Adrenal gland (tissue), 12 donors: ENCODE data around the gene MKRN1. TPM values are rescaled to one million over a fixed set of nuclear protein-coding genes. Genes with fewer than 3 reads are reported as not detected.

Experiments
- DNase-seq, 7 donors: peaks; one replicate each; pipeline ENCODE4 v3.0.0-alpha.2; 2019 to 2020
- H3K27ac ChIP-seq, 5 donors: fragments of 200-600 bp; sonication (generic) in 4 of 5; 1 replicate in 3 of 5; 2 replicates in 2 of 5; pipeline versions ENCODE4 v1.5.1 to v1.8.0; 2016 to 2020; ENCODE audit warnings: mild to moderate bottlenecking in 1 of 5
- H3K27me3 ChIP-seq: fragments of 200-600 bp; 2 replicates; pipeline ENCODE4 v1.8.0; 2021
- H3K36me3 ChIP-seq, 2 donors: fragments of 200-600 bp; replicated peaks in 1 of 2; 1 replicate in 1 of 2; 2 replicates in 1 of 2; pipeline versions ENCODE4 v1.5.1 to v1.8.0; 2018 to 2022
- H3K4me1 ChIP-seq, 2 donors: fragments of 200-600 bp; replicated peaks in 1 of 2; 1 replicate in 1 of 2; 2 replicates in 1 of 2; pipeline versions ENCODE4 v1.5.1 to v1.8.0; 2018 to 2021
- H3K4me3 ChIP-seq, 4 donors: fragments of 200-600 bp; sonication (generic) in 3 of 4; one replicate each; pipeline ENCODE4 v1.5.1; 2016 to 2018
- H3K9me3 ChIP-seq, 3 donors: fragments of 200-600 bp; sonication (generic) in 1 of 3; replicated peaks in 1 of 3; 1 replicate in 2 of 3; 2 replicates in 1 of 3; pipeline versions ENCODE4 v1.5.1 to v1.8.0; 2016 to 2021
- POLR2A ChIP-seq, 2 donors: fragments of 450-650 bp; IDR thresholded peaks; one replicate each; pipeline ENCODE4 v1.6.1; 2017; ENCODE audit warnings: antibody characterized with exemption in 2 of 2, mild to moderate bottlenecking in 2 of 2, moderate library complexity in 1 of 2
- WGBS, 4 donors: extraction: QIAGEN DNeasy Blood & Tissue Kit in 2 of 4; methylation state at CpG; one replicate each; pipeline versions ENCODE4 v1.1.5 to v1.1.7; 2013 to 2017; 5-methylcytosine and 5-hydroxymethylcytosine counted together
- intact Hi-C, 2 donors: fragments of 100-400 bp; cut with DNase I; formaldehyde crosslinking; loops; one replicate each; pipeline versions ENCODE4 v1.14.1 to v1.15.0; 2022 to 2023
- polyA plus RNA-seq, 3 donors: library from polyadenylated mRNA; stranded (reverse); fragments of 200-250 nt in 2 of 3; fragments of 350-450 nt in 1 of 3; fragmentation: Illumina TruSeq in 1 of 3; extraction: RNeasy Lipid Tissue Mini Kit (QIAGEN cat#74804) in 1 of 3; gene quantifications; one replicate each; pipeline ENCODE4 v1.2.3, GENCODE V29; 2013 to 2014
- total RNA-seq, 9 donors: library from RNA; depleted of rRNA in 4 of 9; stranded (reverse); fragments of >200 nt in 4 of 9; fragments of 120-200 nt in 1 of 9; fragmentation: NEBNext Ultra II Directional in 1 of 9; extraction: Animal tissue kit (Norgen Biotek cat#: 25700) in 1 of 9; gene quantifications; one replicate each; pipeline versions ENCODE4 v1.1.0 to v1.2.4, GENCODE V29; 2013 to 2023
- TF ChIP-seq, protein P1 (sequence below), 6 experiments: fragments of 450-650 bp in 4 of 6; fragments of 200-600 bp in 2 of 6; sonication (generic) in 1 of 6; IDR thresholded peaks; 1 replicate in 5 of 6; 2 replicates in 1 of 6; pipeline versions ENCODE4 v1.5.1 to v1.8.0; 2016 to 2021; ENCODE audit warnings: antibody characterized with exemption in 6 of 6, mild to moderate bottlenecking in 2 of 6, moderate library complexity in 1 of 6
- donor health status: healthy with polysubstance abuse.
- donor health status: Bipolar disorder and iron deficiency.
- donor health status: DM: yes; HTN: yes; CAD: no.
- donor health status: DM: no; HTN: no; CAD: no.
- donor health status: DM: no; HTN: no; CAD: no.
- donor health status: DM: yes; HTN: yes; CAD: no.

The MKRN1 gene
- total and polyA plus RNA-seq, 12 donors: 43.7 to 105 (median 61.8) TPM

DNA sequence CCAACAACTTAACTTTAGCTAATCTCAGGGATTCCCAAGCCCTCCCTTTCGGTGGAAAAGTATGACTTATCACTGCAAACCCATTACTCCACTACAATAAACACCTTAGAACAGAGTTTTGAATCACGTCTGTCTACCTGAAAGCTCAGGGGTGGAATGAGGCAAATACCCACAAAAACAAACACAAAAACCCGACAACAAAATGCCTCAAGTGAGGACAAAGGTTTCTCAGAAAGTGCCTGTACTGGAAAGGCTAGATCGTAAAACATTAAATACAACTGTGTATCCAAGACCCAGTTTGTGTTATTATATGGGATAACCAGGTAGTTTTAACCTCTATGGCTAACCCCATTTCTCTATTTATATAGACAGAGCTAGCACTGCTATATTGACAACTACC lies 26.0 kb downstream of the MKRN1 start:
- Histone ChIP-seq H3K9me3 (no peaks in the 10 kb centered on the region), H3K36me3 (peaks cover 0 to 43% of the 10 kb centered on the region in 2 donors), H3K4me1 (no peaks in the 10 kb centered on the region), H3K27me3 (no peaks in the 10 kb centered on the region), H3K27ac (no peak overlapping the region), H3K4me3 (no peak overlapping the region)
- intact Hi-C loops: no loop called here
- TF ChIP-seq POLR2A (IDR thresholded peaks at IDR 0.05): no peak
- TF ChIP-seq, protein P1, sequence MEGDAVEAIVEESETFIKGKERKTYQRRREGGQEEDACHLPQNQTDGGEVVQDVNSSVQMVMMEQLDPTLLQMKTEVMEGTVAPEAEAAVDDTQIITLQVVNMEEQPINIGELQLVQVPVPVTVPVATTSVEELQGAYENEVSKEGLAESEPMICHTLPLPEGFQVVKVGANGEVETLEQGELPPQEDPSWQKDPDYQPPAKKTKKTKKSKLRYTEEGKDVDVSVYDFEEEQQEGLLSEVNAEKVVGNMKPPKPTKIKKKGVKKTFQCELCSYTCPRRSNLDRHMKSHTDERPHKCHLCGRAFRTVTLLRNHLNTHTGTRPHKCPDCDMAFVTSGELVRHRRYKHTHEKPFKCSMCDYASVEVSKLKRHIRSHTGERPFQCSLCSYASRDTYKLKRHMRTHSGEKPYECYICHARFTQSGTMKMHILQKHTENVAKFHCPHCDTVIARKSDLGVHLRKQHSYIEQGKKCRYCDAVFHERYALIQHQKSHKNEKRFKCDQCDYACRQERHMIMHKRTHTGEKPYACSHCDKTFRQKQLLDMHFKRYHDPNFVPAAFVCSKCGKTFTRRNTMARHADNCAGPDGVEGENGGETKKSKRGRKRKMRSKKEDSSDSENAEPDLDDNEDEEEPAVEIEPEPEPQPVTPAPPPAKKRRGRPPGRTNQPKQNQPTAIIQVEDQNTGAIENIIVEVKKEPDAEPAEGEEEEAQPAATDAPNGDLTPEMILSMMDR (IDR thresholded peaks at IDR 0.05): no peak
- 90 to 95% (median 92%) methylated on average over 4 of the region's 4 CpGs for WGBS, 4 donors
- DNase-seq: no peak

DNA sequence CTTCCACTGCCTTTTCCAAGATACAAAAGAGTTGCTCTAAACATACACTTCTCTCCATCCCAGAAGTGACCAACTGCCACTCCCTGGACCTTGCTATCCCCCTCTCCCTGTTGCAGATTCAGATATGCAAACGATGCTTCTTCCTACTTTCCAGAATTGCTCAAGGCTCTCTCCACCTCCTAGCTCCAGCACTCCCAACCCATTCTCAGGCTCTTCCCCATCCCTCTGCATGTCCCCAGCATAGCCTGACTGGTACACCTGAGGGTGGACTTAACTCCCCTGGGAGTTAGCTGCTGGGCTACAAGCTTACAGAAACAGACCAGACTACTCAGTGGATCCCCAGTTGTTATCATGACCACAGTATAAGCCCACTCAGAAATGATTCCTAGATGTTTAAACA lies 27.6 kb downstream of the MKRN1 start:
- Histone ChIP-seq H3K4me3 (no peak overlapping the region), H3K9me3 (no peaks in the 10 kb centered on the region), H3K4me1 (no peaks in the 10 kb centered on the region), H3K27ac (no peak overlapping the region), H3K27me3 (no peaks in the 10 kb centered on the region), H3K36me3 (peaks cover 0 to 30% of the 10 kb centered on the region in 2 donors)
- intact Hi-C loops: no loop called here
- WGBS, 4 donors: 71 to 89% (median 76%) methylated on average over 1 of the region's 1 CpG
- DNase-seq: no peak
- TF ChIP-seq, protein P1 (IDR thresholded peaks at IDR 0.05): no peak
- TF ChIP-seq POLR2A (IDR thresholded peaks at IDR 0.05): no peak

- H3K4me1 ChIP-seq: no peaks in the 10 kb centered on the region
- H3K27me3 ChIP-seq: no peaks in the 10 kb centered on the region
- peaks cover 0 to 2% of the 10 kb centered on the region in 2 donors for H3K36me3 ChIP-seq
- no peak overlapping the region for H3K4me3 ChIP-seq
- H3K9me3 ChIP-seq: no peaks in the 10 kb centered on the region
- DNase-seq: no peak
- TF ChIP-seq, protein P1 (IDR thresholded peaks at IDR 0.05): no peak
- no peak for TF ChIP-seq POLR2A (IDR thresholded peaks at IDR 0.05)
- intact Hi-C loops: no loop called here
- whole genome bisulfite sequencing, 4 donors: 82 to 88% (median 84%) methylated on average over 4 of the region's 4 CpGs
- no peak overlapping the region for H3K27ac ChIP-seq
Observed at GRCh38 chr7:140448781-140449480, 30.4 kb downstream of the MKRN1 start.

DNA sequence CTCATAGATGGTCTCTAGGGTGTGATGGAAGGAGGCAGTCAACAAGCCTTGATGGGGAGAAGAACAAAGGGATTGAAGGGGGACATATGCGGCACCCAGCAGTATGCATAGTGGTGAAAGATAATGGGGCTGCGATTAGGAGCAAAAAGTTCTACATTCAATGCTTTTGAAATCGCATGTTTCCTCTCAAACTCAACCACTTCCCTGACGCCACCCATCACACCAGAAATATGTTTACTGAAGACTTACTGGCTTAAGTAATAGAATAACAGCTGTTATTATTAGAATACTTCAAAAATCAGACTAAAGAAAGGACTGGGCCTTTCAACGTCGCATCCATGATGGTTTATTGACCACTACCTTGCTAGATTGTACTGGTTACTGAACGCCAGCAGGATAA lies 31.5 kb downstream of the MKRN1 start:
- Histone ChIP-seq H3K4me3 (no peak overlapping the region), H3K27ac (no peak overlapping the region), H3K36me3 (no peaks in the 10 kb centered on the region), H3K27me3 (no peaks in the 10 kb centered on the region), H3K9me3 (no peaks in the 10 kb centered on the region), H3K4me1 (no peaks in the 10 kb centered on the region)
- 83 to 92% (median 87%) methylated on average over 7 of the region's 7 CpGs for WGBS, 4 donors
- intact Hi-C loops: no loop called here
- no peak for DNase-seq
- TF ChIP-seq POLR2A (IDR thresholded peaks at IDR 0.05): no peak
- TF ChIP-seq, protein P1 (IDR thresholded peaks at IDR 0.05): no peak
